ENCODE data around the gene IFT20.
A peak's percentile ranks its signal among the peaks of the same experiment; 100 is the strongest.

Gene IFT20, protein sequence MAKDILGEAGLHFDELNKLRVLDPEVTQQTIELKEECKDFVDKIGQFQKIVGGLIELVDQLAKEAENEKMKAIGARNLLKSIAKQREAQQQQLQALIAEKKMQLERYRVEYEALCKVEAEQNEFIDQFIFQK

DNA sequence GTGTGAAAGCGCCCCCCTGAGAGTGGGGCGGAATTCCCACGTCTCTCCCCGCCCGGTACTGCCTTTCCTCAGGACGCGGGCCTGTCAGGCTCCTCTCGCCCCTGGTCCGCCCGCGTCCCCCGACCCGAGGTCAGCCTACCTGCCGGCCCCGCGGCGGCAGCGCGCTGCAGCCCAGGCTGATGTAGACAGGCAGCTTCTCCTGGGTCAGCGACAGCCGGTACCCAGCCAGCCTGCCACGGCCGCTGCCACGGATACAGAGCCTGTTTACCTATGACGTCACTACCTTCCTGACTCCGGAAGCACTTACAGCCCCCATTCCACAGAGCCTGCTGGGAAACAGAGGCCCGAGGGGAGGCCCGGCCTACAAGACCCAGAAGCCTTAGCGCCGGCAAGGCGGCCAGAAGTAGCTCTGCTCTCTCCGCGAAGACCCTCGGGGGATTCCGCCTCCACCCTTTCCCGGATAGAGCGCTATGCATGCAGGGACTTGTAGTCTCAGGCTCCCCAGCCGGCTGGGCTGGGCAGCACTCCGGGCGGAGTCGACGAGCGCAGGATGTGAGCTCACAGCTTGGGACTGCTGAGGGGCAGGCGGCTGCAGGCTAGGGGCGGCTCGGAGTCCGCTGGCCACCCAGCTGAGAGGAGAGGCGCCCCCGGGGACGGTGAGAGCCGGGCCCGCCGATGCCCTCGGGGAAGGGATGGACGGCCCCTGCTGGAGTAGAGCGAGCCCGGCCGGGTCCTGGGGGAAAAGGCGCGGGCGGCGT lies at the start of gene IFT20, which contains the start of gene TNFAIP1:
TSS of gene IFT20 (minus strand) at position 272 of the 758 bp plus-strand sequence. CDS start 3,487 bp downstream, outside the sequence.
TSS of gene TNFAIP1 (plus strand) at position 561 of the 758 bp plus-strand sequence. CDS start 3,761 bp downstream, outside the sequence.
- TF ChIP-seq, protein P1, sequence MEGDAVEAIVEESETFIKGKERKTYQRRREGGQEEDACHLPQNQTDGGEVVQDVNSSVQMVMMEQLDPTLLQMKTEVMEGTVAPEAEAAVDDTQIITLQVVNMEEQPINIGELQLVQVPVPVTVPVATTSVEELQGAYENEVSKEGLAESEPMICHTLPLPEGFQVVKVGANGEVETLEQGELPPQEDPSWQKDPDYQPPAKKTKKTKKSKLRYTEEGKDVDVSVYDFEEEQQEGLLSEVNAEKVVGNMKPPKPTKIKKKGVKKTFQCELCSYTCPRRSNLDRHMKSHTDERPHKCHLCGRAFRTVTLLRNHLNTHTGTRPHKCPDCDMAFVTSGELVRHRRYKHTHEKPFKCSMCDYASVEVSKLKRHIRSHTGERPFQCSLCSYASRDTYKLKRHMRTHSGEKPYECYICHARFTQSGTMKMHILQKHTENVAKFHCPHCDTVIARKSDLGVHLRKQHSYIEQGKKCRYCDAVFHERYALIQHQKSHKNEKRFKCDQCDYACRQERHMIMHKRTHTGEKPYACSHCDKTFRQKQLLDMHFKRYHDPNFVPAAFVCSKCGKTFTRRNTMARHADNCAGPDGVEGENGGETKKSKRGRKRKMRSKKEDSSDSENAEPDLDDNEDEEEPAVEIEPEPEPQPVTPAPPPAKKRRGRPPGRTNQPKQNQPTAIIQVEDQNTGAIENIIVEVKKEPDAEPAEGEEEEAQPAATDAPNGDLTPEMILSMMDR (IDR thresholded peaks at IDR 0.05; ENCODE audit: insufficient read depth, missing control alignments): peak; percentile 21
- DNase-seq (ENCODE audit: insufficient read length, low spot score) (peak; percentile 78), FAIRE-seq (no peak)

DNA sequence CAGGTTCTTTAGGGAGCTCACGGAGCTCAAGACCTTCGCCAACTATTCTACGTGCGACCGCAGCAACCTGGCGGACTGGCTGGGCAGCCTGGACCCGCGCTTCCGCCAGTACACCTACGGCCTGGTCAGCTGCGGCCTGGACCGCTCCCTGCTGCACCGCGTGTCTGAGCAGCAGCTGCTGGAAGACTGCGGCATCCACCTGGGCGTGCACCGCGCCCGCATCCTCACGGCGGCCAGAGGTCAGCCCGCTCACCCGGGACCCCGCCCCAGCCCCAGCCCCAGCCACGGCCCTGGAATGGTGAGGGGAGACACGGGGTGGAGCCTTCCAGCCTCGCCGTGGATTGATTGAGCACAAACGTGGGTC lies 49.7 kb upstream of the IFT20 start:
- no peak for DNase-seq (ENCODE audit: insufficient read length, low spot score)
- TF ChIP-seq, protein P1 (IDR thresholded peaks at IDR 0.05; ENCODE audit: insufficient read depth, missing control alignments): no peak
- FAIRE-seq: no peak

DNA sequence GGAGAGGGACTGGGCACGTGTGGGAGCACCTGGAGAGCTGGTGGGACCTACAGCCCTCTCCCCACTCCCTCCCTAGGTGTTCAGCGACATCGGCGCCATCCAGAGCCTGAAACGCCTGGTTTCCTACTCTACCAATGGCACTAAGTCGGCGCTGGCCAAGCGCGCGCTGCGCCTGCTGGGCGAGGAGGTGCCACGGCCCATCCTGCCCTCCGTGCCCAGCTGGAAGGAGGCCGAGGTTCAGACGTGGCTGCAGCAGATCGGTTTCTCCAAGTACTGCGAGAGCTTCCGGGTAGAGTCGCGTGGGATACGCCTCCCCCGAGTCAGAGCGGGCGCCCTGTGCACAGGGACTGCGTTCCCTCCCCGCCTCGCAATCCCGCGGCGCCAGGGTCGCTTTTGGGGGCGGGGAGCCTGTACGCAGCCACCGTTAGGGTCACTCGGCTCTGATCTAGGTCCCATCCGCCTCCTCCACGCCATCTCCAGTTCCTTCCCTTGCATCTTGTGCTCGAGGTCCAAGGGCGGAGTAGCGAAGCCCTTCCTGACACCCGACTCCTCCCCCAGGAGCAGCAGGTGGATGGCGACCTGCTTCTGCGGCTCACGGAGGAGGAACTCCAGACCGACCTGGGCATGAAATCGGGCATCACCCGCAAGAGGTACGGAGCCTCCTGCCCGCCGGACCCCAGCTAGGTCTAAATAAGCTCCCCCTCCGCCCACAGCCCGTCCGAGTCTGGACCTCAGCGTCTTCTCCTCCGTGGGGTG lies 49.2 kb upstream of the IFT20 start:
- DNase-seq (ENCODE audit: insufficient read length, low spot score) (no peak), FAIRE-seq (no peak)
- TF ChIP-seq, protein P1 (IDR thresholded peaks at IDR 0.05; ENCODE audit: insufficient read depth, missing control alignments): no peak

DNA sequence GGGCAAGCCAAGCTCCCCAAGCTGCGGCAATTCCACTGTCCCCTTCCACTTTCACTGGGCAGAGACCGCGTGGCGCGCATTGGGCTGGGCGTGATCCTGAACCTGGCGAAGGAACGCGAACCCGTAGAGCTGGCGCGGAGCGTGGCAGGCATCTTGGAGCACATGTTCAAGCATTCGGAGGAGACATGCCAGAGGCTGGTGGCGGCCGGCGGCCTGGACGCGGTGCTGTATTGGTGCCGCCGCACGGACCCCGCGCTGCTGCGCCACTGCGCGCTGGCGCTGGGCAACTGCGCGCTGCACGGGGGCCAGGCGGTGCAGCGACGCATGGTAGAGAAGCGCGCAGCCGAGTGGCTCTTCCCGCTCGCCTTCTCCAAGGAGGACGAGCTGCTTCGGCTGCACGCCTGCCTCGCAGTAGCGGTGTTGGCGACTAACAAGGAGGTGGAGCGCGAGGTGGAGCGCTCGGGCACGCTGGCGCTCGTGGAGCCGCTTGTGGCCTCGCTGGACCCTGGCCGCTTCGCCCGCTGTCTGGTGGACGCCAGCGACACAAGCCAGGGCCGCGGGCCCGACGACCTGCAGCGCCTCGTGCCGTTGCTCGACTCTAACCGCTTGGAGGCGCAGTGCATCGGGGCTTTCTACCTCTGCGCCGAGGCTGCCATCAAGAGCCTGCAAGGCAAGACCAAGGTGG lies 46.0 kb upstream of the IFT20 start:
- FAIRE-seq: no peak
- DNase-seq (ENCODE audit: insufficient read length, low spot score): no peak
- TF ChIP-seq, protein P1 (IDR thresholded peaks at IDR 0.05; ENCODE audit: insufficient read depth, missing control alignments): no peak

DNA sequence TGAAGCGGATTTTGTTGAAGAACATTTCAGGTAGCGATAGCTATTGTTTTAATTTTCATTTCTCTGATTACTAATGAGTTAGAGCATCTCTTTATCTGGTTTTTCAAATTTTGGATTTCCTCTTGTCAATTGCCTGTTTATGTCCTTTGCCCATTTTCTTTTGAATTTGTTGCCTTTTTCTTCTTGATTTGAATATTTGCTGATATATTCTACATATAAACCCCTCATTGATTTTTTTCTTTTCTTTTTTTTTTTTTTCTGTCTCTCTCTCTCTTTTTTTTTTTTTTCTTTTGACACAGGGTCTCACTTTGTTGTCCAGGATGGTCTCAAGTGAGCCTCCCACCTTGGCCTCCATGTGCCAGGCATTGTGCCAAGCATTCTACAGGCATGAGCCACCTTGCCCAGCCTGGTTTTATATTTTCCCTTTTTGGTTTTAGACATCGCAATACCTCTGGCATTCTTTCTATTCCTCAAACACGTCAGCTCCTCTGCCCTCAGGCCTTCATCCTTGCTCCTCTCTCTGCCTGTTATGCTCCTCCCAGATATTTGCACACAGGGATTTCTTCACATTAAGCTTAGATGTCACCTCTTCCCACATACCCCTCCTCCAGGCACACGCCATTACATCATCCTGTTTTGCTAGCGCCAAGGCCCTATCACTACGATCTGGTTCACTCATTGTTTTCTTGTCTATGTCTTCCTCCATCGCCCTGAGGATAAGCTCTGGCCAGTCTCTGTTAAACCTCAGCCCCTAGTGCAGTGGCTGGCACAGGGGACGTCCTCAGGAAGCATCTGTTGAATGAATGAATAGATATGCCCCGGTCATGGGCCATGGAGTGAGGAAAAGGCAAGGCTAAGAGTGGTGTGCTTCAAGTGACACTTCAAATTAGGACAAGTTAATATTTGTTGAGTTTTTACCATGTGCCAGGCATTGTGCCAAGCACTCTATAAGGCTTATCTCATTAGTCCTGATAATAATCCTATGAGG lies 44.8 kb upstream of the IFT20 start:
- FAIRE-seq (no peak), DNase-seq (ENCODE audit: insufficient read length, low spot score) (no peak)
- TF ChIP-seq, protein P1 (IDR thresholded peaks at IDR 0.05; ENCODE audit: insufficient read depth, missing control alignments): no peak

DNA sequence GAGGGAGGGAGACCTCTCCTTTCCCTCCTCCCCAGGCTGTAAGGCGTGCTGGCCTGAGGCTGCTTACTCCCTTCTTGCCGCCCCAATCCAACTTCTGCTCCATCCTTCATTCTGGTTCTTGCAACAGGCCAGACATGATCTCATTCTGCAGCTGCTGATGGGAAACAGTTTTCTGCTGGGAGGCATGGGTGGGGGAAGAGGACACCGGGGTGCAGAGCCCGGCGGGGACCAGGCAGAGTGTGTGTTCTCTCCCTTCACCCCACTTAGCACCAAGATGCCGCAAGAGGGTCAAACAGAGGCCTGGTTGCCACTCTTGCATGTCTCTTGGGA lies 37.6 kb upstream of the IFT20 start:
- no peak for DNase-seq (ENCODE audit: insufficient read length, low spot score)
- TF ChIP-seq, protein P1 (IDR thresholded peaks at IDR 0.05; ENCODE audit: insufficient read depth, missing control alignments): no peak
- no peak for FAIRE-seq

Measured in D721Med (cell line).